MCF 10A (cell line): ENCODE measurements around the gene NPAS1. TPM values are rescaled to one million over a fixed set of nuclear protein-coding genes. Genes with fewer than 3 reads are reported as not detected.

ENCODE experiments used
- BruUV-seq: library from RNA; stranded (reverse); fragments of 400-500 nt; replicated peaks from 2 replicates; lab custom pipeline; 2021; lab: Mats Ljungman, UMichigan
- CTCF ChIA-PET: fragments of 300-600 bp; sonication (Branson Sonifier 250); formaldehyde crosslinking; extraction: SDS; loops from one replicate; lab custom pipeline; 2021; ENCODE audit warnings: antibody characterized with exemption, inconsistent platforms; lab: Yijun Ruan, JAX
- POLR2A ChIA-PET: fragments of 300-600, 350-650 bp; sonication (Branson Sonifier 250); formaldehyde crosslinking; extraction: SDS; loops from one replicate; lab custom pipeline; 2020; ENCODE audit warnings: antibody characterized with exemption, inconsistent platforms; lab: Yijun Ruan, JAX
- DNase-seq: peaks from one replicate; pipeline ENCODE4 v3.0.0-alpha.2; 2018; ENCODE audit not compliant: unreplicated experiment
- H3K27ac Mint-ChIP-seq: one replicate; pipeline ENCODE4 v1.8.0; 2022; ENCODE audit warnings: mild to moderate bottlenecking, low read depth, mixed read lengths; ENCODE audit not compliant: unreplicated experiment
- H3K27me3 Mint-ChIP-seq: one replicate; pipeline ENCODE4 v1.8.0; 2022; ENCODE audit warnings: mixed read lengths; ENCODE audit not compliant: insufficient read depth, unreplicated experiment
- H3K36me3 Mint-ChIP-seq: one replicate; pipeline ENCODE4 v1.8.0; 2022; ENCODE audit warnings: mild to moderate bottlenecking, moderate library complexity, mixed read lengths; ENCODE audit not compliant: insufficient read depth, unreplicated experiment
- H3K4me1 Mint-ChIP-seq: one replicate; pipeline ENCODE4 v1.8.0; 2022; ENCODE audit warnings: mixed read lengths; ENCODE audit not compliant: insufficient read depth, unreplicated experiment
- H3K4me3 Mint-ChIP-seq: one replicate; pipeline ENCODE4 v1.8.0; 2022; ENCODE audit warnings: mild to moderate bottlenecking, moderate library complexity, mixed read lengths; ENCODE audit not compliant: unreplicated experiment
- H3K9me3 Mint-ChIP-seq: one replicate; pipeline ENCODE4 v1.8.0; 2022; ENCODE audit warnings: mixed read lengths; ENCODE audit not compliant: unreplicated experiment
- intact Hi-C: fragments of 100-400 bp; cut with micrococcal nuclease; formaldehyde crosslinking; loops from 2 replicates; pipeline ENCODE4 v1.14.1; 2022
- total RNA-seq: library from RNA; stranded (reverse); gene quantifications from 2 replicates; pipeline ENCODE4 v1.2.3, GENCODE V29; 2022
- TF ChIP-seq, protein P1 (sequence below): fragments of 200-600 bp; IDR thresholded peaks from one replicate; pipeline ENCODE4 v1.8.0; 2022; ENCODE audit warnings: antibody characterized with exemption, mild to moderate bottlenecking; ENCODE audit not compliant: unreplicated experiment

The NPAS1 gene
- total RNA-seq, 1 experiment from 2014 or later, result 0.68 TPM

DNA sequence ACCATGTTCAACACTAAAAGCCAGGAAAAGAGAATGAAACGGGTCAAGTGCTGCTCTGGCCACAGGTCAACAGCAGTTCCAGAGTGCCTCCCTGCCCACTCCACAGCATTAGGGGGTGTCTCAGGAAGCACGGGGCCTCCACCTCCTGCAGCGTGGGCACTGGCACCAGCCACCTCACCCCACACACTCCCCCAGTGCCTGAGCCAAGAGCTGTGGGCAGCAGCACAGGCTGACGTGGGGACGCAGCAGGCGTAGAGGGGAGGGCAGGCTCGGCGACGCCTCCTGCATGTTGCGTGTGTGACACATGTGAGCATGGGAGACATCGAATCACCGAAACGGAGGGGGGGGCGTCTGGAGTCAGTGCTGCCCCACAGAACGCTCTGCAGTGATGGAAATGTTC, 50.2 kb downstream of the NPAS1 start:
- H3K36me3 Mint-ChIP-seq, result peaks cover 89% of the 10 kb centered on the region
- H3K27ac Mint-ChIP-seq, result no peak overlapping the region

DNA sequence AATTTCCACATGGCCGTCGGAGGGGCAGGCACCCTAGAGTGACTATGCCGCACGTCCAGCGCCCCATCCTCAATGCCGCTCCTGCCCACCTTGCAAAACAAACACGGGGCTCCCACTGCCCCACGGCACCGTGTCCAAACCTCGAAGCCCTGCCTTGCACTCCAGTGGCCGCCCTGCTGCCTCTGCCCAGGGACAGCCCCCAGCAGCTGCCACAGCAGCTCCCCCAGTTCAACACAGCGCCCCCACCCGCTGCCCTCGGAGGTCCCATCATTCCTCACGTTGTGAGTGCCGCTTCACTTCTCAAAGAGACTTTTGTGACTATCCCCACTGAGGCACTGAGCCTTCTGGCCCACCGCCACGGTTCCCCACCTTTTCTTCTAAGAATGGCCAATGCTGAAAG, 51.1 kb downstream of the NPAS1 start:
- Mint-ChIP-seq H3K27ac (no peak overlapping the region), H3K9me3 (no peaks in the 10 kb centered on the region), H3K36me3 (peaks cover 90% of the 10 kb centered on the region), H3K4me1 (no peaks in the 10 kb centered on the region), H3K27me3 (no peaks in the 10 kb centered on the region), H3K4me3 (no peak overlapping the region)
- ChIA-PET CTCF (no interaction called here), POLR2A (interaction anchor here (1.0 kb wide), 1 partner anchor 10 kb away, joined by 4 read pairs; no protein-coding TSS in a partner anchor)
- no TSS peak for BruUV-seq
- intact Hi-C loops, result no loop called here
- DNase-seq, result no peak
- TF ChIP-seq, protein P1, sequence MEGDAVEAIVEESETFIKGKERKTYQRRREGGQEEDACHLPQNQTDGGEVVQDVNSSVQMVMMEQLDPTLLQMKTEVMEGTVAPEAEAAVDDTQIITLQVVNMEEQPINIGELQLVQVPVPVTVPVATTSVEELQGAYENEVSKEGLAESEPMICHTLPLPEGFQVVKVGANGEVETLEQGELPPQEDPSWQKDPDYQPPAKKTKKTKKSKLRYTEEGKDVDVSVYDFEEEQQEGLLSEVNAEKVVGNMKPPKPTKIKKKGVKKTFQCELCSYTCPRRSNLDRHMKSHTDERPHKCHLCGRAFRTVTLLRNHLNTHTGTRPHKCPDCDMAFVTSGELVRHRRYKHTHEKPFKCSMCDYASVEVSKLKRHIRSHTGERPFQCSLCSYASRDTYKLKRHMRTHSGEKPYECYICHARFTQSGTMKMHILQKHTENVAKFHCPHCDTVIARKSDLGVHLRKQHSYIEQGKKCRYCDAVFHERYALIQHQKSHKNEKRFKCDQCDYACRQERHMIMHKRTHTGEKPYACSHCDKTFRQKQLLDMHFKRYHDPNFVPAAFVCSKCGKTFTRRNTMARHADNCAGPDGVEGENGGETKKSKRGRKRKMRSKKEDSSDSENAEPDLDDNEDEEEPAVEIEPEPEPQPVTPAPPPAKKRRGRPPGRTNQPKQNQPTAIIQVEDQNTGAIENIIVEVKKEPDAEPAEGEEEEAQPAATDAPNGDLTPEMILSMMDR, result no peak

More for the DNA sequence above, 50.2 kb downstream of the NPAS1 start:
- ChIA-PET CTCF (interaction anchor here (0.7 kb wide), 1 partner anchor 56 kb away, joined by 3 read pairs; no protein-coding TSS in a partner anchor), POLR2A (interaction anchor here (1.0 kb wide), 1 partner anchor 9 kb away, joined by 4 read pairs; no protein-coding TSS in a partner anchor)
- intact Hi-C loops, result no loop called here
- TF ChIP-seq, protein P1, result no peak
- Mint-ChIP-seq H3K27me3 (no peaks in the 10 kb centered on the region), H3K4me1 (no peaks in the 10 kb centered on the region), H3K4me3 (no peak overlapping the region), H3K9me3 (no peaks in the 10 kb centered on the region)
- no peak for DNase-seq
- BruUV-seq, result no TSS peak

DNA sequence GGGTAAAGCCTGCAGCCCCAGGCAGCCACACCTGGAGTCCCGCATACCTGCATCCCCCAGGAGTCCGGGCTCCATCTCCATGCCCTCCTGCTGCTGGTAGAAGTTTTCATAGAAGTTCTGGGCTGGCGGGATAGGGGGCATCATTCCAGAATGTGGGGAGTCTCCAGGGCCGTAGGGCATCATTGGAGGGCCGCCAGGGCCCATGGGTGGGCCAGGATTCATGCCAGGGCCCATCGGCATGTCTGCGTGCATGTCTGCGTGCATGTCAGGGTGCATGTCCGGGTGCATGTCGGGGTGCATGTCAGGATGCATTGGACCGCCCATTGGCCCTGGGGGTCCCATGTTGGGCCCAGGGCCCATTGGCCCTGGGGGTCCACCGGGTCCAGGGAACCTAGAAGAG, 52.1 kb downstream of the NPAS1 start:
- intact Hi-C loops, result no loop called here
- Mint-ChIP-seq H3K4me3 (no peak overlapping the region), H3K27ac (no peak overlapping the region), H3K36me3 (peaks cover 92% of the 10 kb centered on the region), H3K27me3 (no peaks in the 10 kb centered on the region), H3K4me1 (no peaks in the 10 kb centered on the region), H3K9me3 (no peaks in the 10 kb centered on the region)
- ChIA-PET CTCF (no interaction called here), POLR2A (no interaction called here)
- no TSS peak for BruUV-seq
- TF ChIP-seq, protein P1, result no peak
- DNase-seq, result no peak

DNA sequence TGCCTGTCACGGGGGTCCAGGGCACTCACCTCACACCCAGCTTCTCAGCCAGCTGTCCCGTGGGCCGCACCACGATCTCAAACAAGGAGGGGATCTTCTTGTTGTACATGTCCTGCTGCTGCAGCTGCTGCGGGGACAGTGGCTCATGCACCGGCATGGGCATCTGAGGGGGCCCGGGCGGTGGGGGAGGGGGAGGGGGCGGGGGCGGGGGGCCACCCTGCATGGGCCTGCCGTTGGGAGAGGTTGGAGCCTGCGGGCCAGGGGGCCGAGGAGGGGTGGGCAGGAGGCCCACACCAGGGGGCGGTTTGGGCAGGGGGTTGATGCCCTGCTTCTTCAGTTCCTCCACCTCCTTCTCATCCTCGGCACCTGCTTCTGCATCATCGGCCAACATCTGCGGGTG, 52.7 kb downstream of the NPAS1 start:
- intact Hi-C loops, result no loop called here
- Mint-ChIP-seq H3K4me1 (no peaks in the 10 kb centered on the region), H3K4me3 (no peak overlapping the region), H3K9me3 (no peaks in the 10 kb centered on the region), H3K36me3 (peaks cover 92% of the 10 kb centered on the region), H3K27me3 (no peaks in the 10 kb centered on the region), H3K27ac (no peak overlapping the region)
- TF ChIP-seq, protein P1, result no peak
- CTCF ChIA-PET, result interaction anchor here (0.6 kb wide), 1 partner anchor 52 kb away, joined by 3 read pairs; no protein-coding TSS in a partner anchor
- POLR2A ChIA-PET, result no interaction called here
- no TSS peak for BruUV-seq
- no peak for DNase-seq
